Occipital lobe (tissue), 2 donors: ENCODE data around the gene SLC39A1. TPM values are rescaled to one million over a fixed set of nuclear protein-coding genes. Genes with fewer than 3 reads are reported as not detected.
"Not testable (repeated sequence)": the region's sequence is repeated elsewhere in the genome, so short reads cannot be mapped to it uniquely, and the experiment has no call there.

Experiments used
- DNase-seq: peaks from one replicate; lab custom pipeline; 2025; lab: John Stamatoyannopoulos, UW
- total RNA-seq: library from RNA; depleted of rRNA; stranded (reverse); fragments of >200 nt; gene quantifications from one replicate; pipeline ENCODE4 v1.2.3, GENCODE V29; 2014

SLC39A1 gene
- total RNA-seq, 1 donor from 2014 or later = 30.9 TPM

- DNase-seq = no peak
Observed at GRCh38 chr1:153932156-153933131, 30.9 kb downstream of the SLC39A1 start.

GRCh38 chr1:153929981-153930948 is 33.1 kb downstream of the SLC39A1 start:
- no peak for DNase-seq

GRCh38 chr1:153929426-153929825 is 33.9 kb downstream of the SLC39A1 start:
- DNase-seq = no peak

- DNase-seq = peak; percentile 44
Observed at GRCh38 chr1:153928791-153929341, 34.5 kb downstream of the SLC39A1 start.

- no peak for DNase-seq
Observed at GRCh38 chr1:153928245-153928644, 35.1 kb downstream of the SLC39A1 start.

- DNase-seq = no peak
Observed at GRCh38 chr1:153926405-153926804, 36.9 kb downstream of the SLC39A1 start.

- peak; percentile 98 for DNase-seq
Observed at GRCh38 chr1:153922972-153923925, 40.1 kb downstream of the SLC39A1 start, which contains the start of gene GATAD2B. Gene GATAD2B (minus strand): TSS chr1:153922972. CDS start chr1:153828347, 94,625 bp downstream.

- peak; percentile 74 for DNase-seq
Observed at GRCh38 chr1:153922076-153922971, 41.0 kb downstream of the SLC39A1 start.

- DNase-seq = no peak
Observed at GRCh38 chr1:153921803-153922075, 41.6 kb downstream of the SLC39A1 start.

GRCh38 chr1:153921080-153921802 is 42.1 kb downstream of the SLC39A1 start:
- no peak for DNase-seq

- DNase-seq = no peak
Observed at GRCh38 chr1:153919876-153920852, 43.2 kb downstream of the SLC39A1 start.

GRCh38 chr1:153916297-153916696 is 47.0 kb downstream of the SLC39A1 start:
- DNase-seq = no peak

- no peak for DNase-seq
Observed at GRCh38 chr1:153912349-153912748, 51.0 kb downstream of the SLC39A1 start.

GRCh38 chr1:153910560-153910959 is 52.8 kb downstream of the SLC39A1 start:
- not testable (repeated sequence) for DNase-seq
